Measurements from ENCODE around the gene DNER. TPM values are rescaled to one million over a fixed set of nuclear protein-coding genes. Genes with fewer than 3 reads are reported as not detected.

The DNER gene
- total RNA-seq, 1 experiment from 2014 or later = 3.7 TPM

GRCh38 chr2:229719926-229720647 is 5.7 kb upstream of the DNER start:
- Mint-ChIP-seq H3K4me3 (no peak overlapping the region), H3K36me3 (no peaks in the 10 kb centered on the region), H3K4me1 (peaks cover 8% of the 10 kb centered on the region), H3K27me3 (ENCODE audit: low read depth) (peaks cover 29% of the 10 kb centered on the region), H3K9me3 (no peaks in the 10 kb centered on the region), H3K27ac (no peak overlapping the region)
- ATAC-seq (no peak), DNase-seq (ENCODE audit: low spot score) (no peak)
- POLR2A ChIA-PET = no interaction called here
- CTCF ChIA-PET = no interaction called here
- TF ChIP-seq SOX15 (CRISPR knock-in tag; IDR thresholded peaks at IDR 0.05) = no peak
- TF ChIP-seq GABPB1 (CRISPR knock-in tag; IDR thresholded peaks at IDR 0.05) = no peak
- TF ChIP-seq ZNF317 (CRISPR knock-in tag; IDR thresholded peaks at IDR 0.05; ENCODE audit: borderline replicate concordance, low read depth) = no peak
- no peak for TF ChIP-seq E2F5 (CRISPR knock-in tag; IDR thresholded peaks at IDR 0.05)
- TF ChIP-seq HMGA2 (CRISPR knock-in tag; IDR thresholded peaks at IDR 0.05) = no peak
- TF ChIP-seq ATF2 (CRISPR knock-in tag; IDR thresholded peaks at IDR 0.05; ENCODE audit: borderline replicate concordance, low read depth) = no peak
- no peak for TF ChIP-seq ATF6 (CRISPR knock-in tag; IDR thresholded peaks at IDR 0.05)
- no peak for TF ChIP-seq ATF1 (CRISPR knock-in tag; IDR thresholded peaks at IDR 0.05)
- TF ChIP-seq FOXP1 (CRISPR knock-in tag; IDR thresholded peaks at IDR 0.05; ENCODE audit: borderline replicate concordance) = no peak
- TF ChIP-seq GRHL2 (CRISPR knock-in tag; IDR thresholded peaks at IDR 0.05; ENCODE audit: insufficient replicate concordance, severe bottlenecking) = no peak
- no peak for TF ChIP-seq STAT6 (CRISPR knock-in tag; conservative IDR thresholded peaks at IDR 0.05; ENCODE audit: low read depth)
- TF ChIP-seq ZNF121 (CRISPR knock-in tag; IDR thresholded peaks at IDR 0.05) = no peak
- TF ChIP-seq EMX1 (CRISPR knock-in tag; IDR thresholded peaks at IDR 0.05) = no peak
- TF ChIP-seq ZSCAN18 (CRISPR knock-in tag; IDR thresholded peaks at IDR 0.05) = no peak

- Mint-ChIP-seq H3K9me3 (no peaks in the 10 kb centered on the region), H3K27ac (no peak overlapping the region), H3K4me1 (peaks cover 12% of the 10 kb centered on the region), H3K4me3 (no peak overlapping the region), H3K27me3 (ENCODE audit: low read depth) (peaks cover 36% of the 10 kb centered on the region), H3K36me3 (no peaks in the 10 kb centered on the region)
- POLR2A ChIA-PET = no interaction called here
- DNase-seq (ENCODE audit: low spot score) (no peak), ATAC-seq (no peak)
- TF ChIP-seq ZNF219 (CRISPR knock-in tag; IDR thresholded peaks at IDR 0.05; ENCODE audit: borderline replicate concordance) (no peak), E2F5 (CRISPR knock-in tag; IDR thresholded peaks at IDR 0.05) (no peak), ZNF532 (CRISPR knock-in tag; IDR thresholded peaks at IDR 0.05; ENCODE audit: borderline replicate concordance) (no peak), TEAD1 (CRISPR knock-in tag; IDR thresholded peaks at IDR 0.05) (no peak), CBFB (CRISPR knock-in tag; IDR thresholded peaks at IDR 0.05; ENCODE audit: low read depth) (no peak), ATF3 (CRISPR knock-in tag; conservative IDR thresholded peaks at IDR 0.05) (no peak), ZBTB21 (CRISPR knock-in tag; IDR thresholded peaks at IDR 0.05; ENCODE audit: borderline replicate concordance) (no peak)
- CTCF ChIA-PET = no interaction called here
These were observed 3.7 kb upstream of the DNER start for GRCh38 chr2:229718057-229718456.

All from WTC11 (cell line).